Stimulated activated CD4-positive, alpha-beta T cell treated with anti-CD3 and anti-CD28 coated beads, Interleukin-4, amount 100 ng/mL, for 48 hours (primary cell): ENCODE results near the gene CYP1B1.
"Not testable (repeated sequence)": the region's sequence is repeated elsewhere in the genome, so short reads cannot be mapped to it uniquely, and the experiment has no call there.

Source experiments
- DNase-seq, 2 donors: peaks; one replicate each; pipeline ENCODE4 v3.0.0-alpha.2; 2020; ENCODE audit warnings: low read depth in 2 of 2

CYP1B1 gene

DNA sequence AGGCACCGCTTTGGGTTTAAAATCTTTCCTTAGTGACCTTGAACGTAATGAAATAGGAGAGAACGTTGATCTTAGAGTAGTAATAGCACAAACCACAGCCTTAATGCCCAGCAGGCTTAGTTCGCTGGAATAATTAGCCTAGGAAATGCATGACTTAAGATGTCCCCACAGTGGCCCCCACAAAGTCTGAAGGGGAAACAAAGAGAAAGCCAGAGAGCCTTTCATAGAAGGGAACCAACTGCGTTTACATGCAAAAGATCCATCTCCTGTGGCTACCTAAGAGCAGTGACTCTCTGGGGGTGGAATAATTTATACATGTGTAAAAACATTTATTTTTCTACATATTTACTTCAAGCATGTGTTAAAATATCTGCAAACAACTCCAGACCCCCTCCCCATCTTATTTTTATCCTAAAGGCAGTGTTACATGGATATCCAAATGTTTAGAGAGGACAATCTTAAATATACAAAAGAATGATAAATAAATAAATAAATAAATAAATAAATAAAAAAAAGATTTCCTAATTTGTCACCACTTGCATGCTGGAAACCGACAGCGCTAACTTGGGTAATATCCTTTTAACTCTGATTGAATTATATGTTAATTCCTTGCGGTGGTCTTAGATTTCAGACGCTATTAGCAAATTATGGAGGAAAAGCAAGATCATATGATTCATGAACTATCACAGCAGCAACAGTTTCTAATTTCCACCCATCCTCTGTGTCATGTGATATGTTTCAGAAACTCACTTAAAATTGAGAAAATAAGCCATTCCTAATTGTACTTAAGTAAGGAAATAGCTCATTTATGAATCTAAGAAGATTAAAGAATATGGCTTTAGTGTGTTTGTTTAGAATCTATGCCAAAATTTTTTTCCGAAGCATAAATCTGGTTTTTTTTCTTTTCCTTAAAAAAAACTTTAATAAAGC is 23.4 kb upstream of the CYP1B1 start:
- no peak for DNase-seq

- DNase-seq: no peak
These were observed 22.6 kb upstream of the CYP1B1 start for GRCh38 chr2:38098421-38099098.

DNA sequence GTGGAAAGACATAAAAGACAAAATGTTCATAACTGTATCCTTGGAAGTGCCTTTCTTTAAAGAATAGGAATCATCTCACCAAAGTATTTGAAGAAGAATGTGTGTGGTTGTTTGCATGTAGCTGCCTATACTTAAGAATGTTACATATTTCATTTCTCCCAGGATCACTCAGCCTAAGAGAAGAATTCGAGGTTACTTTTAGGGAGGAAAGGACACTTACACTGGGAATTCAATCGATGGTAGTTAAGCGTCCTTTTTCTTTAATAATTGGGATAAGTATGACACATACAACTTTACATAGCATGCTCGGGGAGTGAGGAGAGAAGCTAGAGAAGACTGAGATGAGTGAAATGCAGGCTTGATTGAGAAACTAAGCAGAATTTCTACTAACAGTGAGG is 22.0 kb upstream of the CYP1B1 start:
- no peak for DNase-seq

GRCh38 chr2:38097258-38097987 is 21.5 kb upstream of the CYP1B1 start:
- no peak for DNase-seq

DNA sequence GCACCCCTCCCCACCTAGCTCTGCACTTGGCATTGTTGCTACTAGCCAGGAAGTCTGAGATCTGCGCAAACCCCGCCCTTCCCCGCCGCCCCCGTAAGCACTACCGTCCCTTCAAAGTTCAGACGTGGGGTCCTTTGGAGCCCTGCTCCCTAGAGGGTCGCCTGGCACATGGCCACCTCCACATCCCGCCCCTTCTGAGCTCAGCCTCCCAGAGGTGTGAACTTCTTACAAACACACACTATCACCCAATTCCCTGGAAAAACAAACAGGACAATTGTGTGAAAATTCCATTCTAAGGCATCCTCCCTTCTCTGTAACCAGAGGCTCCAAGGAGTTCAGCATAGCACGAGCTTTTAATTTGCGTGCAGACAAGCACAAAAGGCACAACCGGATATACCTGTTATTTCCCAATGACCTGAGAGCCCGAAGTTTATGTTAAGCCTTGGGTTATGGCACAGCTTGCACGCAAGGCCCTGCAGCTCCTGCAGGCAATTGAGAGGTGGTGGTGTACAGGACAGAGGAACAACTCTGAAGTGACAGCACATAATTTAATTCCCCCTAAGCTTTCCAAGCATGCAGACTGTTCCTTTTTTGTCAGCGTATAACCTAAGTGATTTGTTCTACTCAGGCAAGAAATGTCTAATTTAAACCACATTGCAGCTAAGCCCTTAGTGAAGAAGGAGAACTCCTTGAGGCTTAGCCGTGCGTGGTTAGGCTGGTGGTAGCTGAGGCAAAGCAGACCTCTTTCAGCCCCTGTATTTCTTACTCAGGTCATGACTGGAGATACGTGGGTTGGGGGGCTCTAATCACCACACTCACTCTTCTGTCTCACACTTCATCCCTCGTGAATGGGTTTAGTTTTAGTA is 20.3 kb upstream of the CYP1B1 start:
- DNase-seq: no peak

DNA sequence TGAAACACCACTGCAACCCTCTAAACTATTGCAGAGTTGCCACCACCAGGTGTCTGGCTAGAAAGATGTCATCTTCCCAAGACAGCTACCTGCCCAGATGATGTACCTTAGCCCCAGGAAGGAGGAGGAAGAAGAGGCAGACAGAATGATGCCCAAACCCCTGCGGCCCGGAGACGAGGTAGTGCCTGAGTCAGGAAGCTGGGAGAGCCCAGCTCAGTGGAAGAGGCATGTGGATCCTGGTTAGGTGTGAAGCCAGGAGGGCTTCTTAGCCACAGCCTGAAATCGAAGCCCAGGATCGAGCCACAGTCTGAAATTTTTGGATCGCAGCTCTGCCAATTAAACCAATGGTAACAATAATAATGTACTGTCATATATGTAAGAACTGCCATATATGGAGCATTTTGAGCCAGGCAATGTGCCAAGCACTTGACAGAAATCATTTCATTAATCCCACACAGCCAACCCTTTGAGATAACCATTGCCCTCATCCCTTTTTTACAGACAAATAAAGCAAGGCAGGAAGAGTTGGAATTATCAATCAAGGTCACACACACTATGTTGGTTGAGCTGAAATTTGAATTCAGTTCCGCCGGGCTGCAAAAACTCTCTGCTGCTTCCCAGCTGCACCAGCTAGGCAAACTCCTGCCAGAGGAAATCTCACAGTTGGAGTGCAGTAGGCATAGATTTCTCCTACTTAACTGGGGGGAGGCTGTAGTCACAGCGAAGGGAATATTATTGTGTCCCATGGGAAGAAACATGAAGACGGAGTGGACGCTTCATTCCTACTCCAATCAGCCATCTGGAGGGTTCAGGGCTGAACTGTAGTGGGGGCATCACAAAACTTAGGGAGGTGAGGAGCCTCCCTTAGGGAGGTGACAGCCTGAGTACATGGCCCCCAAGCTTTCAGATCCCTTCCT is 19.4 kb upstream of the CYP1B1 start:
- no peak for DNase-seq

- no peak for DNase-seq
These were observed 17.7 kb upstream of the CYP1B1 start for GRCh38 chr2:38093527-38094165.

DNA sequence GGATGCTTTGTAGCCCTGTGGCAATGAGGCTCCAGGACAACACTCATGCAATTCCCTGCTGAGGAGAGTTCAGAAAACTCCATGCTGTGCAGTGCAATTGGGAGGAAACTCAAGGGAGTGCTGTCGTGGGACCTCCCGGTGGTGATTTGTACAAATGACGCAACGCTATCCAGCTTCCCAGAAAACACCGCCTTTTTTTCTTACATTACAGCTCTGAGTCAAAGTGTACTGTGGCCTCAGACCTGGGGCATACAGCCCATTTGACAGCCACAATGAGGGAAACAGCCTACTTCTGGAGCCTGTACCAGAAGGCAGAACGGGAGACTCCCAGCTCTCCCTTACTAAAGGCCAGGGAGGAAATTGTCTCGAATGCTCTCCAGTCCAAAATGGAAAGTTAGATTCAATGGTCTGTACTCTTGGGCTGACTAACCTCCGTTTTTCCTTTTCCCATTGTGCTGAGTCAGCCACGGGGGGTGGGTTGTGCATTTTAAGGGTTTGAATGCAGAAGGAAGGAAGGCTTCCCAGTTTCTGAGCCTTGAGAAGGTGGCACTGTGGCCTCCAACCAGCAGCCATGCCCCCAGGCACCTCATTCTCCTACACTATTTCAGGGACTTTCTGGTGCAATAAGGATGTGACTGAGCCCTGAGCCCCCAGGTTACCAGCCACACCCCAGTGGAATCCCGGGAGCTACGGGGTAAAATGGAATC is 16.4 kb upstream of the CYP1B1 start:
- no peak for DNase-seq

DNA sequence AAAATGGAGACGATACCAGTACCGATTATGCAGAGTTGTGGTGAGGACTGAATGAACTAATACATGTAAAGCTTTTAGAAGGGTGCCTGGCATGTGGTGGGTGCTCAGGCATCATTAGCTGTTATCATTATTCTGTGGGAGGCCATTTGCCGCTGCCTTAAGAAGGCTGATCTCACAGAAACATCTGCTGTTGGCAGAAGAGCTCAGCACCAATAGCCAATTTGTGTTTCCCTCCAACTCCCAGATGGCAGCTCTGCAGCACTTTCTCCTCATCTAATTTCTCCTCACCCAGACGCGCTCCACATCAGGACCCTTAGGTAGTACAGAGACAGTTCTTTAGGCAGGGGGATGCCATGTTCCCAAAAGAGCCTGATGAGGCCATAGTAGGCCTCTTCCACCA is 15.8 kb upstream of the CYP1B1 start:
- no peak for DNase-seq

- no peak for DNase-seq
These were observed 15.0 kb upstream of the CYP1B1 start for GRCh38 chr2:38090928-38091327.

GRCh38 chr2:38090212-38090611 is 14.3 kb upstream of the CYP1B1 start:
- not testable (repeated sequence) for DNase-seq

DNA sequence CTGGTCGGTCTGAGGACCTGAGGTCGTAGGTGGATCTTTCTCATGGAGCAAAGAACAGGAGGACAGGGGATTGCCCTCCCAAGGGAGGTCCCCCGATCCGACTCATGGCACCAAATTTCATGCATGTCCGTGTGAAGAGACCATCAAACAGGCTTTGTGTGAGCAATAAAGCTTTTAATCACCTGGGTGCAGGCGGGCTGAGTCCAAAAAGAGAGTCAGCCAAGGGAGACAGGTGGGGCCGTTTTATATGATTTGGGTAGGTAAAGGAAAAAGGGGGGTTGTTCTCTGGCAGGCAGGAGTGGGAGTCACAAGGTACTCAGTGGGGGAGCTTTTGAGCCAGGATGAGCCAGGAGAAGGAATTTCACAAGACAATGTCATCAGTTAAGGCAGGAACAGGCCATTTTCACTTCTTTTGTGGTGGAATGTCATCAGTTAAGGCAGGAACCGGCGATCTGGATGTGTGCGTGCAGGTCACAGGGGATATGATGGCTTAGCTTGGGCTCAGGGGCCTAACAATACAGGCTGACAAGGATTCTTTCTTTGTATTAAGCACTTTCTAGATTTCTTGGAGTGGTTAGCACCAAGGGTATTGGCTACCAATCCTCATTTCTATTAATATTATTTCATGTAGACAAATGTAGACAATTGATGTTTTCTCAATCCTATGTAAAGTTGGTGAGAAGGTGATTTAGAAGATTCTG is 10.2 kb upstream of the CYP1B1 start:
- not testable (repeated sequence) for DNase-seq

DNA sequence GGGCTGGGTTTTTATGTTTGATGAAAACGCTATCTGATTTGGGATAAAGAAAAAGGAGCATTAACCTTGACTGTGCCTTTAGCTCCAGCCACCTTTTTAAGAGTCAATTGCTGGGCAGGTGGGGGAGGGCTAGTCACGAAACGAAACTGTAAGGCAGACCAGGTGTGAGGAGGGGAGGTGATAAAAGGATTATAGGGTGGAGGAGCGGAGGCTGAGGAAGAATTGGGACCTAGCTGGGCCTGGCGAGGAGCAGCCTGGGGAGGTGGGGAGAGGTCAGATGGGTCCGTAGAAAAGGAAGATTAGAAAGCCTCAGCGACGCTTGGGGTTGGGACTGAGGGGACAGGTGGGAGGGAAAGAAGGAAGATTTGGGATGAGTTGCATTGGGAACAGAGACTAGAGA is 8.6 kb upstream of the CYP1B1 start:
- DNase-seq: not testable (repeated sequence)

GRCh38 chr2:38082727-38083126 is 6.8 kb upstream of the CYP1B1 start:
- DNase-seq: not testable (repeated sequence)

GRCh38 chr2:38080346-38080745 is 4.4 kb upstream of the CYP1B1 start:
- no peak for DNase-seq

- DNase-seq: no peak
These were observed 3.4 kb upstream of the CYP1B1 start for GRCh38 chr2:38079116-38080052.

- DNase-seq: no peak
These were observed 1.4 kb upstream of the CYP1B1 start for GRCh38 chr2:38077431-38077769.
